K562 (cell line): ENCODE measurements around the gene BSCL2. TPM values are rescaled to one million over a fixed set of nuclear protein-coding genes. Genes with fewer than 3 reads are reported as not detected.

Experiments used
- CBFA2T2 ChIP-seq: fragments of 450-650 bp; conservative IDR thresholded peaks from 2 replicates; pipeline ENCODE4 v1.6.1; 2017; ENCODE audit warnings: mild to moderate bottlenecking
- GABPB2 ChIP-seq: fragments of 250-450 bp; sonication (Bioruptor Pico); conservative IDR thresholded peaks from 2 replicates; pipeline ENCODE4 v1.5.1; 2021; ENCODE audit warnings: mild to moderate bottlenecking
- HDAC1 ChIP-seq, 2 experiments: fragments of 450-650 bp; IDR thresholded peaks; 2 replicates each; pipeline ENCODE4 v1.6.1; 2016 to 2017; ENCODE audit warnings: inconsistent platforms in 1 of 2, mild to moderate bottlenecking in 1 of 2, moderate library complexity in 1 of 2
- HMG20A ChIP-seq: fragments of 450-650 bp; formaldehyde crosslinking; conservative IDR thresholded peaks from 2 replicates; pipeline ENCODE4 v1.4.0; 2020; ENCODE audit warnings: mild to moderate bottlenecking, mixed read lengths
- HMG20B ChIP-seq: fragments of 250-450 bp; sonication (Bioruptor Pico); IDR thresholded peaks from 2 replicates; pipeline ENCODE4 v1.5.0; 2021; ENCODE audit warnings: mild to moderate bottlenecking
- HOXB6 ChIP-seq: fragments of 250-450 bp; sonication (Bioruptor Pico); IDR thresholded peaks from 2 replicates; pipeline ENCODE4 v1.5.1; 2022; ENCODE audit warnings: mild to moderate bottlenecking, borderline replicate concordance
- KLF6 ChIP-seq: fragments of 250-450 bp; sonication (Bioruptor Pico); IDR thresholded peaks from 2 replicates; pipeline ENCODE4 v1.4.0; 2020; ENCODE audit warnings: mild to moderate bottlenecking, moderate library complexity, borderline replicate concordance
- MEF2A ChIP-seq: IDR thresholded peaks from 2 replicates; pipeline ENCODE4 v1.6.1; 2011; ENCODE audit warnings: low read depth, mild to moderate bottlenecking, low read length, moderate library complexity; ENCODE audit not compliant: control insufficient read depth
- MTA3 ChIP-seq: fragments of 450-650 bp; formaldehyde crosslinking; IDR thresholded peaks from 2 replicates; pipeline ENCODE4 v1.6.1; 2017; ENCODE audit warnings: mild to moderate bottlenecking, borderline replicate concordance
- MTF1 ChIP-seq: fragments of 250-450 bp; sonication (Bioruptor Pico); IDR thresholded peaks from 2 replicates; pipeline ENCODE4 v1.9.0; 2021; ENCODE audit warnings: moderate library complexity, mild to moderate bottlenecking, inconsistent platforms, borderline replicate concordance
- TCF7 ChIP-seq: sonication (generic); IDR thresholded peaks from 2 replicates; pipeline ENCODE4 v1.6.1; 2016; ENCODE audit warnings: antibody characterized with exemption, borderline replicate concordance
- WHSC1 ChIP-seq: IDR thresholded peaks from one replicate; pipeline ENCODE4 v1.6.1; 2012; ENCODE audit warnings: low read length, control low read depth, inconsistent platforms
- XRCC4 ChIP-seq: IDR thresholded peaks from one replicate; pipeline ENCODE4 v1.6.1; 2011; ENCODE audit not compliant: insufficient read depth, insufficient read length; ENCODE audit errors: extremely low read depth
- ZBTB7A ChIP-seq: IDR thresholded peaks from 2 replicates; pipeline ENCODE4 v1.6.1; 2011; ENCODE audit warnings: low read depth, mild to moderate bottlenecking, low read length, moderate library complexity, borderline replicate concordance; ENCODE audit not compliant: control insufficient read depth
- polyA plus RNA-seq, 8 experiments: library from polyadenylated mRNA; depleted of rRNA in 4 of 8; stranded (reverse) in 5 of 8; unstranded in 3 of 8; fragments of >200 nt; fragmentation: Nextera tagmentation in 2 of 8; fragmentation: Illumina TruSeq in 1 of 8; extraction: Ambion mirVana in 2 of 8; extraction: Trizol in 1 of 8; gene quantifications; 2 replicates each; pipeline versions ENCODE4 v1.2.1 to v1.2.3, GENCODE V29; 2011 to 2014; ENCODE audit warnings: inconsistent platforms in 1 of 8, missing spikeins in 1 of 8
- total RNA-seq, 7 experiments: library from RNA; depleted of rRNA in 6 of 7; stranded (reverse); fragments of >200 nt in 6 of 7; fragmentation: Illumina TruSeq in 2 of 7; extraction: Trizol in 2 of 7; gene quantifications; 2 replicates each; pipeline versions ENCODE4 v1.2.1 to v1.2.3, GENCODE V29; 2011 to 2021; ENCODE audit warnings: low replicate concordance in 1 of 7
- TF ChIP-seq, protein P1 (sequence below): fragments of 200-800 bp; sonication (Bioruptor generic); IDR thresholded peaks from 2 replicates; pipeline ENCODE4 v1.6.1; 2017; ENCODE audit warnings: missing genetic modification characterization, missing compliant biosample characterization
- TF ChIP-seq, protein P2 (sequence below): fragments of 250-450 bp; sonication (Bioruptor Pico); IDR thresholded peaks from 2 replicates; pipeline ENCODE4 v1.4.0; 2020; ENCODE audit warnings: mild to moderate bottlenecking, moderate library complexity
- TF ChIP-seq, protein P3 (sequence below), 2 experiments: fragments of 450-650 bp in 1 of 2; sonication (generic) in 1 of 2; formaldehyde crosslinking; conservative IDR thresholded peaks; 2 replicates each; pipeline versions ENCODE4 v1.4.0 to v1.8.1; 2020 to 2022; ENCODE audit warnings: mild to moderate bottlenecking in 1 of 2, missing genetic modification reagents in 1 of 2
- TF ChIP-seq, protein P4 (sequence below): fragments of 450-650 bp; IDR thresholded peaks from 2 replicates; pipeline ENCODE4 v1.6.1; 2018; ENCODE audit warnings: mild to moderate bottlenecking, low read depth; ENCODE audit not compliant: partially characterized antibody
- TF ChIP-seq, protein P5 (sequence below): fragments of 450-650 bp; IDR thresholded peaks from 2 replicates; pipeline ENCODE4 v1.6.1; 2016; ENCODE audit warnings: low read depth, mild to moderate bottlenecking, moderate library complexity

Gene BSCL2
- total and polyA plus RNA-seq, 9 of the 15 experiments (the other 6 are each of a cell fraction or from before 2014, with no cell fraction given): 18.9 to 51.7 (median 35.2) TPM

DNA sequence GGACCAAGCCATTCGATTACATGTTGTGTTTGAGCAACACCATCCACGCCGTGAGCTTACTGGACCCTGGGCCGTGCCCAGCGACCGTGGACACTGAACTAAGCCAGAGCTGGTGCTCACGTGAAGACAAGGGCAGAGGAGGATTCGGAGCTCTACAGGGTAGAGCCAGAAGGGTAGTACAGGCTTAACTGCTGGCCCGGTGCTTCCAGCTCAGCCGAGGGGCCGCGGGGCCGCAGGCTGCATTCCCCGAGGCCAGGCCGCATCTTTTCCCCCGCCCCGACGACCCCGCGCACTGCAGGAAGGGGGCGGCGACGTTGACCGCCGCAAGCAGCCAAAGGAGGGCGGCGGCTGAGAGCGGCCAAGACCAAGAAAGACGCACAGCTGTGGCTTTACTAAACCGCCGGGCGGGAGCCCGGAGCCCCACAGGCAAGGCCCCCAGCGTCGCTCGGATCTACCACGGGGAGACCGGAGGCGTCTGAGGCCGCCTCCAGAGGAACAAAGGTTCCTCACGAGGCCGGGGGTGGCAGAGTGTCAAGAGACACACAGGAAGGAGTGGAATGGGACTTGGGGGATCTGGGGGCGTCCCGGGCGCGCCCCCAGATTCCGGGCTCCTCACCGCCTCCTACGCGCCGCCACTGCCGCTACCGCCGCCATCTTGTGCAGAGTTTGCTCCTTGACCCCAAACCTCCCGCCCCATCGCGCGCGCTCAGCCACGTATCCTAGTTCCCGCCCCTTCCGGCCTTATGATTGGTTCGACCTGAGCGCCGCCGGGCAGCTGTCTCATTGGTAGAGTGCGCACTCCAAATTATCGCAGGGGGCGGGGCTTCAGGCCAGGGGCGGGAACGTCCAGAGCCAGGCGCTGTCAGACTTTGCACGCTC is 61.0 kb downstream of the BSCL2 start, which contains the start of gene GANAB (continued):
- TF ChIP-seq, protein P1, sequence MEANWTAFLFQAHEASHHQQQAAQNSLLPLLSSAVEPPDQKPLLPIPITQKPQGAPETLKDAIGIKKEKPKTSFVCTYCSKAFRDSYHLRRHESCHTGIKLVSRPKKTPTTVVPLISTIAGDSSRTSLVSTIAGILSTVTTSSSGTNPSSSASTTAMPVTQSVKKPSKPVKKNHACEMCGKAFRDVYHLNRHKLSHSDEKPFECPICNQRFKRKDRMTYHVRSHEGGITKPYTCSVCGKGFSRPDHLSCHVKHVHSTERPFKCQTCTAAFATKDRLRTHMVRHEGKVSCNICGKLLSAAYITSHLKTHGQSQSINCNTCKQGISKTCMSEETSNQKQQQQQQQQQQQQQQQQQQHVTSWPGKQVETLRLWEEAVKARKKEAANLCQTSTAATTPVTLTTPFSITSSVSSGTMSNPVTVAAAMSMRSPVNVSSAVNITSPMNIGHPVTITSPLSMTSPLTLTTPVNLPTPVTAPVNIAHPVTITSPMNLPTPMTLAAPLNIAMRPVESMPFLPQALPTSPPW (CRISPR knock-in tag): peak; percentile 57
- TF ChIP-seq XRCC4: no peak
- TF ChIP-seq ZBTB7A: peak; percentile 68; the same call in 1 of the 2 replicates
- TF ChIP-seq, protein P2, sequence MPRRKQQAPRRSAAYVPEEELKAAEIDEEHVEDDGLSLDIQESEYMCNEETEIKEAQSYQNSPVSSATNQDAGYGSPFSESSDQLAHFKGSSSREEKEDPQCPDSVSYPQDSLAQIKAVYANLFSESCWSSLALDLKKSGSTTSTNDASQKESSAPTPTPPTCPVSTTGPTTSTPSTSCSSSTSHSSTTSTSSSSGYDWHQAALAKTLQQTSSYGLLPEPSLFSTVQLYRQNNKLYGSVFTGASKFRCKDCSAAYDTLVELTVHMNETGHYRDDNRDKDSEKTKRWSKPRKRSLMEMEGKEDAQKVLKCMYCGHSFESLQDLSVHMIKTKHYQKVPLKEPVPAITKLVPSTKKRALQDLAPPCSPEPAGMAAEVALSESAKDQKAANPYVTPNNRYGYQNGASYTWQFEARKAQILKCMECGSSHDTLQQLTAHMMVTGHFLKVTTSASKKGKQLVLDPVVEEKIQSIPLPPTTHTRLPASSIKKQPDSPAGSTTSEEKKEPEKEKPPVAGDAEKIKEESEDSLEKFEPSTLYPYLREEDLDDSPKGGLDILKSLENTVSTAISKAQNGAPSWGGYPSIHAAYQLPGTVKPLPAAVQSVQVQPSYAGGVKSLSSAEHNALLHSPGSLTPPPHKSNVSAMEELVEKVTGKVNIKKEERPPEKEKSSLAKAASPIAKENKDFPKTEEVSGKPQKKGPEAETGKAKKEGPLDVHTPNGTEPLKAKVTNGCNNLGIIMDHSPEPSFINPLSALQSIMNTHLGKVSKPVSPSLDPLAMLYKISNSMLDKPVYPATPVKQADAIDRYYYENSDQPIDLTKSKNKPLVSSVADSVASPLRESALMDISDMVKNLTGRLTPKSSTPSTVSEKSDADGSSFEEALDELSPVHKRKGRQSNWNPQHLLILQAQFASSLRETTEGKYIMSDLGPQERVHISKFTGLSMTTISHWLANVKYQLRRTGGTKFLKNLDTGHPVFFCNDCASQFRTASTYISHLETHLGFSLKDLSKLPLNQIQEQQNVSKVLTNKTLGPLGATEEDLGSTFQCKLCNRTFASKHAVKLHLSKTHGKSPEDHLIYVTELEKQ (CRISPR knock-in tag): no peak
- TF ChIP-seq MTA3: peak; percentile 50
- peak in 1 of 2 experiments; percentile 70; a peak in 2 of 4 replicates for TF ChIP-seq HDAC1 (IDR thresholded peaks at IDR 0.05)
- no peak for TF ChIP-seq HMG20A (CRISPR knock-in tag)
- TF ChIP-seq, protein P3, sequence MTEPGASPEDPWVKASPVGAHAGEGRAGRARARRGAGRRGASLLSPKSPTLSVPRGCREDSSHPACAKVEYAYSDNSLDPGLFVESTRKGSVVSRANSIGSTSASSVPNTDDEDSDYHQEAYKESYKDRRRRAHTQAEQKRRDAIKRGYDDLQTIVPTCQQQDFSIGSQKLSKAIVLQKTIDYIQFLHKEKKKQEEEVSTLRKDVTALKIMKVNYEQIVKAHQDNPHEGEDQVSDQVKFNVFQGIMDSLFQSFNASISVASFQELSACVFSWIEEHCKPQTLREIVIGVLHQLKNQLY (CRISPR knock-in tag; conservative IDR thresholded peaks at IDR 0.05): no peak
- TF ChIP-seq KLF6 (CRISPR knock-in tag): no peak
- no peak for TF ChIP-seq GABPB2 (CRISPR knock-in tag)
- TF ChIP-seq, protein P4, sequence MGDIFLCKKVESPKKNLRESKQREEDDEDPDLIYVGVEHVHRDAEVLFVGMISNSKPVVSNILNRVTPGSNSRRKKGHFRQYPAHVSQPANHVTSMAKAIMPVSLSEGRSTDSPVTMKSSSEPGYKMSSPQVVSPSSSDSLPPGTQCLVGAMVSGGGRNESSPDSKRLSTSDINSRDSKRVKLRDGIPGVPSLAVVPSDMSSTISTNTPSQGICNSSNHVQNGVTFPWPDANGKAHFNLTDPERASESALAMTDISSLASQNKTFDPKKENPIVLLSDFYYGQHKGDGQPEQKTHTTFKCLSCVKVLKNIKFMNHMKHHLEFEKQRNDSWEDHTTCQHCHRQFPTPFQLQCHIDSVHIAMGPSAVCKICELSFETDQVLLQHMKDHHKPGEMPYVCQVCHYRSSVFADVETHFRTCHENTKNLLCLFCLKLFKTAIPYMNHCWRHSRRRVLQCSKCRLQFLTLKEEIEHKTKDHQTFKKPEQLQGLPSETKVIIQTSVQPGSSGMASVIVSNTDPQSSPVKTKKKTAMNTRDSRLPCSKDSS: no peak
- TF ChIP-seq MEF2A: no peak
- TF ChIP-seq HMG20B (CRISPR knock-in tag): no peak
- TF ChIP-seq HOXB6: no peak
- TF ChIP-seq WHSC1: no peak
- 0 out of 2 replicates have a peak, but pooled peaks have one; percentile 35 for TF ChIP-seq TCF7
- TF ChIP-seq, protein P5, sequence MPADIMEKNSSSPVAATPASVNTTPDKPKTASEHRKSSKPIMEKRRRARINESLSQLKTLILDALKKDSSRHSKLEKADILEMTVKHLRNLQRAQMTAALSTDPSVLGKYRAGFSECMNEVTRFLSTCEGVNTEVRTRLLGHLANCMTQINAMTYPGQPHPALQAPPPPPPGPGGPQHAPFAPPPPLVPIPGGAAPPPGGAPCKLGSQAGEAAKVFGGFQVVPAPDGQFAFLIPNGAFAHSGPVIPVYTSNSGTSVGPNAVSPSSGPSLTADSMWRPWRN: no peak
- TF ChIP-seq CBFA2T2: no peak
- no peak for TF ChIP-seq MTF1
